Central memory CD4-positive, alpha-beta T cell (primary cell): ENCODE results near the gene TASP1.
"Not testable (repeated sequence)": the region's sequence is repeated elsewhere in the genome, so short reads cannot be mapped to it uniquely, and the experiment has no call there.

Experiments used
- DNase-seq: peaks from one replicate; pipeline ENCODE4 v3.0.0; 2022

TASP1 gene

GRCh38 chr20:13648291-13649228 is 9.8 kb upstream of the TASP1 start:
- DNase-seq, result no peak

DNA sequence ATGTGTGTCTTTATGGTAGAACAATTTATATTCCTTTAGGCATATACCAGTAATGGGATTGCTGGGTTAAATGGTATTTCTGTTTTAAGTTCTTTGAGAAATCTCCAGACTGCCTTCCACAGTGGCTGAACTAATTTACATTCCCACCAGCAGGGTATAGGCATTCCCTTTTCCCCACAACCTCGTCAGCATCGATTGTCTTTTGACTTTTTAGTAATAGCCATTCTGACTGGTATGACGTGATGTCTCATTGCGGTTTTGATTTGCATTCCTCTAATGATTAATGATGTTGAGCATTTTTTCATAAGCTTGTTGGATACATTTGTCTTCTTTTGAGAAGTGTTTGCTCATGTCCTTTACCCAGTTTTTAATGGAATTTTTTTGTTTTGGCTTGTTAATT is 5.3 kb upstream of the TASP1 start:
- no peak for DNase-seq

DNA sequence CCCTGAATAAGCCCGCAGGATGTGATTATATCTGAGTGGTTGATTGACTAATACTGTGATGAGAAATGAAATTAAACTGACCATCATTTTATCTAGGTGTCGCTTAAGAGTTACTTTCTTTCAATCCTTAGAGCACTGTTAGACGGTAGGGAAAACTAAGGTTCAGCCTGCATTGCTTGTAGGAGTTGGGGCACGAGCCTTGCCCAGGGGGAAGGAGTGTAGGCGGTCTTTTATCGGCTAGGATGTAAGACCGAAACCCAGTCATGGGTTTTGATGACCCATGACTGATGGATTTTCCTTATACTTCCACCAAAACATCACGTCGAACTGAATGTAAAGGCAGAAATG is 392 bp upstream of the TASP1 start:
- no peak for DNase-seq

GRCh38 chr20:13638162-13638495 is 603 bp downstream of the TASP1 start:
- DNase-seq, result no peak

- no peak for DNase-seq
Measured at GRCh38 chr20:13632431-13632830, 6.3 kb downstream of the TASP1 start.

DNA sequence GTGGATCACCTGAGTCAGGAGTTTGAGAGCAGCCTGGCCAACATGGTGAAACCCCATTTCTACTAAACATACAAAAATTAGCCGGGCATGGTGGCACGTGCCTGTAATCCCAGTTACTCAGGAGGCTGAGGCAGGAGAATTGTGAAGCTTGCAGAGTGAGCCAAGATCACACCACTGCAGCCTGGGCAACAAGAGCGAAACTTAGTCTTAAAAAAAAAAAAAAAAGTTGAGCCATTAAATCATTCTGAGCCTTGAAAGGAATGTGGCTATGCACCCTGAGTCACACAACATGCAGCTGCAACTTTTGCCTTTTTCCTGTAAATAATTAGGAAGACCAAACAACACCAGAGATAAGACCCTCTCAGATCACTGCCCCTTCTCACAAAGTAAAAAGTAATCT is 11.2 kb downstream of the TASP1 start:
- DNase-seq, result not testable (repeated sequence)

DNA sequence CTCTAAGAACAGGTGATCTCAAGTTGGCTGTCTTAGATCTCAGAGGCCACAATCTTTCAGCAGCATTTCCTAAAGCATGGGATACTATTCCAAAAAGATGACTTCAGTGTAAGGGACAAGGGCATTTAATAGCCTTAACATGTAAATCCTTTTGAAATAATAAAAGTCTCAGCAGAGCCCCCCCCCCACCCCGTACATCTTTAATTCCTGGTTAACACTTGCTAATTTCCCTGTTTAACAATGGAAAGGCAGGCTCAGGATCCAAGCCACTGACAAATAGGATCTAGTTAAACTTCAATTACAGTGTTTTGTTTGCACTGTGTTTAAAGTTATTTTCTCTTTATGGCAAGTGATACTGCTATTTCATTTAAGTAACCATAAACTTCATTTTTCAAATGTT is 12.0 kb downstream of the TASP1 start:
- no peak for DNase-seq

DNA sequence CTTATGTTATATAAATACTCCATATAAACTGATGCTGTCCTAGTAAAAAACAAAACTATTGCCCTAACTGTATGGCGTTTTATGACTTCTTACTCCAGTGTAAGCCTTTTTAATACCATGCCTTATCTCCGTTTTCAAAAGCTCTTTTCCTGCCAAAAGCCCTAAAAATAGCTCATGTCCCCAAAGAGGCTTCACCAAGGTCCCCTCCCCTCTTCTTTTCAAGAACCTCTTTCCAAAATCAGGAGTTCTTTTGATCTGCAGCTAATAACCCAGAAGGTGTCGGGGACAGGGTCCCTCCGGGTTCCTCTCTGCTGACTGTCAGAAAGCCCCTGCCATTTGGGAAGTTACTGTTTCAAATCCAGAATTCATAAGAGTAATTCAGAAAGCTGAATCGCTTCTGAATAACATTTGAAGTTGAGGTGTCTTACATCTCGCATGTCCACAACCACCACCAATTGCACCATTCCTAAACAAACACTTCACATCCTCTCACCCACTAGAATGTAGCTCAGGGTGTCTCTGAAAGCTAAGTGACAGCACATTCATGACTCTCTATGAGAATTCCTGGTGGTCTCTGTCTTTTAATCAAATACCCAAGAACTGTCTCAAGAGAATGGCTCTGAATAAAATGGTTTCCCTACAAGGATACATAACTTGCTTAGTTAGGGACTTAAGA is 13.3 kb downstream of the TASP1 start:
- DNase-seq, result no peak

DNA sequence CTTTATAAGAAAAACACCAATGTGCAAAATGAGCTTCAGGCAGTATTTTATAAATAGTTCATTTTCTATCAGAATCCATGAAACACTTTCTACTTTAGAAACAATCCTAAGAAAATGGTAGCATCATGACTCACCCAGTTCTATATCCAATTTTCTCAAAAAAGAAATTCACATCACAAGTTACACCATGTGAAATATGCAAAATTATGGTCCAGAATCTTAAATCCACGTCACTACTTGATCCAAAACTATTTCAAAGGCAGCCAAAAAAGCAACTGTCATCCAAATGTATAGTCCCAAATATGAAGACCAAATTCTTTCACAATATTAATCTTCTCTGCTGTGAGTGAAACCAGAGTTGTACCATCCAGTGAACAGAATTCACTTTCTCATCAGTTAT is 19.3 kb downstream of the TASP1 start:
- DNase-seq, result not testable (repeated sequence)

- DNase-seq, result not testable (repeated sequence)
Measured at GRCh38 chr20:13618456-13618855, 20.3 kb downstream of the TASP1 start.

GRCh38 chr20:13617585-13617984 is 21.1 kb downstream of the TASP1 start:
- DNase-seq, result not testable (repeated sequence)

- not testable (repeated sequence) for DNase-seq
Measured at GRCh38 chr20:13616713-13617112, 22.0 kb downstream of the TASP1 start.

GRCh38 chr20:13613917-13614316 is 24.8 kb downstream of the TASP1 start:
- no peak for DNase-seq

DNA sequence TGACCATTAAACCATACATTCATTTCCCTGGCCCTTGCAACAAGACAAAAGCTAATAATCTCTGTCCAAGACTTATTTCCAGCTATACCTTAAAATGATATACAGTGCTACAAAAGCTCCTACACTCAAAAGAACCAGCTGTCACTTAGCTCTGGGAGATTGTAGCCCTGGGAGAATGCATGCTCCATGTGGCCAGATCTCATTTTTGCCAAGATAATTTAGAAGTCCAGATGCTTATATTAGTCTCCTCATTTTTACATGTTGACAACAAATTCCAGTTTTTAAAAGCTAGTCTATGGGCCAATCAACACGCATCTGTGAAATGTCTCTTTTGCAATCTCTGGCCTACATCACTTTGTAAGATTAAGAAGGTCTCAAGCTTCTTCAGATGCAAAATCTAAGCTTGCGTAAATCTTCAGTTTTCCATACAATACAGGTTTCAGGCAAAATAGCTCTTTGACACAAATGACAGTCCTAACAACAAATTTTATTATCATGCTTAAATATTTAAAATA is 27.1 kb downstream of the TASP1 start:
- DNase-seq, result no peak

DNA sequence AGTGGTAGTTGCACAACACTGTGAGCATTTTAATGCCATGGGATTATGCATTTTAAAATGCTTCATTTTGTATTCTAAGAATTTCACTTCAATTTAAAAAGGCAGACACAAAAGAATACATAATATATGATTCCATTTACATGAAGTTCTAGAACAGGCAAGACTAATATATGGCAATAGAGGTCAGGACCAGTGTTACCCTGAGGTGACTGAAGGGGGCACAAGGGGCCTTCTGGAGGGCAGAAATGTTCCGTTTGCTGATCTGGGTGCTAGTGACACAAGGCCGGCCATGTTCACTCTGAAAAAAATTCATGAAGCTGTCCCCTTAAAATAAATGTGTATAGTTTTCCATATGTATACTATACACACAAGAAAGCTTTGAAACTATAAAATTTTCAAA is 28.5 kb downstream of the TASP1 start:
- no peak for DNase-seq

GRCh38 chr20:13608066-13608465 is 30.7 kb downstream of the TASP1 start:
- DNase-seq, result no peak

- not testable (repeated sequence) for DNase-seq
Measured at GRCh38 chr20:13593423-13593822, 45.3 kb downstream of the TASP1 start.

GRCh38 chr20:13588049-13588448 is 50.7 kb downstream of the TASP1 start:
- no peak for DNase-seq

DNA sequence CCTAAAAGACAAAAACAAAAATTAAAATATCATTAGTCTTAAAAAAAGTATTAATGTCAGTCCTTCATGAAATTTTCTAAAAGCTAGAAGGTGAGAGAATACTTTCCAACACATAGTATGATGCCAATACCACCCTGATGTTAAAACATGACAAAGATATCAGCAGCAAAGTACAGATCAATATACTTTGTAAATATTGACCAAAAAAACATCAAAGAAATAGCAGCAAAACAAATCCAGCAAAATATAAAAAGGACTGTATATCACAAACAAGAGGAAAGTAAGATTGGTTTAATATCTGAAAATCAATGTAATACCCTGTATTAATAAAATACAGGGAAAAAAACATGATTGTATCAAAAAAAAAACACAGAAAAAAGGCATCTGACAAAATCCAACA is 51.4 kb downstream of the TASP1 start:
- no peak for DNase-seq

- DNase-seq, result no peak
Measured at GRCh38 chr20:13586133-13586532, 52.6 kb downstream of the TASP1 start.

GRCh38 chr20:13581451-13581850 is 57.3 kb downstream of the TASP1 start:
- no peak for DNase-seq

GRCh38 chr20:13580707-13581106 is 58.0 kb downstream of the TASP1 start:
- no peak for DNase-seq

GRCh38 chr20:13574071-13574470 is 64.7 kb downstream of the TASP1 start:
- DNase-seq, result no peak

DNA sequence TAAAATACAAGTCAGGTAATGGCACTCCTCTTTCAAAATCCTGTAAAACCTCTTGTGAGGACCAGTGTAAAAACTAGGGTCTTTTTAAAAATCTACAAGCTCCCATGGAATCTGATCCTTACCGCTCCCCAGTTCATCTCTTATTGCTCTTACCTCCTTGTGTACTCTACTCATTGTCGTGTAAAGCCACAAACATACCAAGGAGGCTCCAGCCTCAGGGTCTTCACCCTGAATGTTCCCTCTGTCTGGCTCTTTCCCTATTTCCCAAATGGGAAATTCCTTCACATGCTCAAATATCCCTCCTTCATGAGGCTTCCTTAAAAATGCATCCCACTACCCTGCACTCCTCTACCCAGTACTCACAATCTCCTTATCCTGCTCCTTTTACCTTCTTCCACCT is 67.1 kb downstream of the TASP1 start:
- DNase-seq, result no peak
